GM08714 (cell line): ENCODE results near the gene ATP10A.

Experiments used
- H3K4me3 ChIP-seq: fragments of 200-500 bp; sonication (Bioruptor generic); 2 replicates; pipeline ENCODE4 v1.5.1; 2014; ENCODE audit warnings: mild to moderate bottlenecking, low read length, inconsistent platforms
- ZNF274 ChIP-seq: IDR thresholded peaks from 2 replicates; pipeline ENCODE4 v1.6.1; 2012; ENCODE audit warnings: mild to moderate bottlenecking, low read depth, low read length

The ATP10A gene

GRCh38 chr15:25680686-25681025 lies 182.5 kb downstream of the ATP10A start:
- no peak for TF ChIP-seq ZNF274
- H3K4me3 ChIP-seq = no peak overlapping the region

- TF ChIP-seq ZNF274 = no peak
- no peak overlapping the region for H3K4me3 ChIP-seq
Observed at GRCh38 chr15:25679964-25680685, 183.0 kb downstream of the ATP10A start.

GRCh38 chr15:25679492-25679891 lies 183.6 kb downstream of the ATP10A start:
- TF ChIP-seq ZNF274 = no peak

GRCh38 chr15:25678500-25678855 lies 184.6 kb downstream of the ATP10A start:
- TF ChIP-seq ZNF274 = no peak
- H3K4me3 ChIP-seq = no peak overlapping the region

More at GRCh38 chr15:25679492-25679891, 183.6 kb downstream of the ATP10A start:
- H3K4me3 ChIP-seq = no peak overlapping the region

GRCh38 chr15:25677719-25678499 lies 185.2 kb downstream of the ATP10A start:
- H3K4me3 ChIP-seq = no peak overlapping the region
- no peak for TF ChIP-seq ZNF274

GRCh38 chr15:25676070-25676469 lies 187.1 kb downstream of the ATP10A start:
- no peak for TF ChIP-seq ZNF274
- H3K4me3 ChIP-seq = no peak overlapping the region

- no peak for TF ChIP-seq ZNF274
- H3K4me3 ChIP-seq = no peak overlapping the region
Observed at GRCh38 chr15:25675396-25675795, 187.7 kb downstream of the ATP10A start.

GRCh38 chr15:25674913-25675312 lies 188.2 kb downstream of the ATP10A start:
- no peak overlapping the region for H3K4me3 ChIP-seq
- no peak for TF ChIP-seq ZNF274

- no peak for TF ChIP-seq ZNF274
- no peak overlapping the region for H3K4me3 ChIP-seq
Observed at GRCh38 chr15:25673972-25674371, 189.2 kb downstream of the ATP10A start.

GRCh38 chr15:25673351-25673750 lies 189.8 kb downstream of the ATP10A start:
- TF ChIP-seq ZNF274 = no peak
- no peak overlapping the region for H3K4me3 ChIP-seq

GRCh38 chr15:25671132-25671531 lies 192.0 kb downstream of the ATP10A start:
- no peak overlapping the region for H3K4me3 ChIP-seq
- TF ChIP-seq ZNF274 = no peak

- no peak overlapping the region for H3K4me3 ChIP-seq
- TF ChIP-seq ZNF274 = no peak
Observed at GRCh38 chr15:25670621-25671020, 192.5 kb downstream of the ATP10A start.

GRCh38 chr15:25670025-25670554 lies 193.0 kb downstream of the ATP10A start:
- H3K4me3 ChIP-seq = no peak overlapping the region
- no peak for TF ChIP-seq ZNF274

GRCh38 chr15:25668901-25669300 lies 194.2 kb downstream of the ATP10A start:
- no peak overlapping the region for H3K4me3 ChIP-seq
- TF ChIP-seq ZNF274 = no peak

GRCh38 chr15:25668236-25668795 lies 194.8 kb downstream of the ATP10A start:
- TF ChIP-seq ZNF274 = no peak
- H3K4me3 ChIP-seq = no peak overlapping the region
